A172 (cell line): ENCODE measurements around the gene C8A. TPM values are rescaled to one million over a fixed set of nuclear protein-coding genes. Genes with fewer than 3 reads are reported as not detected.

Source experiments
- DNase-seq: peaks from one replicate; pipeline ENCODE4 v3.0.0-alpha.2; 2015; ENCODE audit warnings: low spot score
- total RNA-seq: library from RNA; depleted of rRNA; stranded (reverse); fragments of >200 nt; shearing (Covaris generic); gene quantifications from 2 replicates; pipeline ENCODE4 v1.2.3, GENCODE V29; 2014

The C8A gene
- total RNA-seq, 1 experiment from 2014 or later, result not detected

DNA sequence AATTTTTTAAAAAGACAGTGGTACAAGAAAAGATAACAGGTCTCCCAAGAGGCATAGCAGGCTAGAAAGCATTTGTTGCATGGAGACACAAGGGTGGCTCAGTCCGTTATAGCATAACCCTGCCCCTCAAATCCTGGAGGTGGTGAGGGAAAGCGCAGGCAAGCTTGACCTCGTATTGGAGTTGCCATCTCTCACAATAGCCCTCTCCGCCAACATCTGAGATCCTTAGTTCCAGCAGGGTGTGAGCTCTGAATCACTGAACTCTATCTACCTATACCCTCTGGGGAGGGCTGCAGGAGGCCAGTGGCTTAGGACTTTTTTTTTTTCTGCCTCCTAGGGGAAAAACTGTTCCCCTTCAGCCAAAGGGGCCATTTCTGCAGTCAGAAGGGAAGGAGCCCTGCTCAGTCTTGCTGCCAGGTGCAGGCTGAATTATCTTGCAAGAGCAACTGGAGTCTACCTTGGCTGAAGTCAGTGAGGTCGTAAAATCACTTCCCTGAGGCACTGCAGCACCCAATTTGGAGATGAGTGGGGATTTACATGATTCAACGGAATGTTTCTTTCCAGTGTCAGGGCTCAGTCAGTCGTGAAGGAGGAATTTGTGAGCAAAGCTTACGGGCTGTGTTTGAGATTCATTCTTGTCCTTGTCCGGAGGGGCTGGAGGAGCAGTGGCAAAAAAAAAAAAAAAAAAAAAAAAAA is 17.2 kb upstream of the C8A start:
- DNase-seq, result no peak

DNA sequence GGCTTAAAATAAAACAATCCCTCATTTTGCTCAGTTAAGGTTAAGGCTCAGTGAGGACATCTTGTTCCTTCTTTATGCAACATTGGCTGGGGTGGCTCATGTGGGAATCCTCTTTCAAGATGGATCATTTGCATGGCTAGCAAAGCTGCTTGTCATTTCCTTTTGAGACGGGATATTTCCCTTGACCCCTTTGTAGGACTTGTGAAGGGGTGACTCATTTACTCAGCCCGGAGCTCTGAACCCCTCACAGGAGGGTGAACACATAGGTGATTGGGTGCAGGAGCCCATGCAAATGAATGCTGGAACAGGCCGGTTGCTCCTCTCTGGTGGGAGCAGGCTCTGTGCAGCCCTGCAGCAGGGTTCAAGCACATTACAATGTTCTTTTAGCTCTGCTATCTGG is 15.8 kb upstream of the C8A start:
- DNase-seq, result no peak

DNA sequence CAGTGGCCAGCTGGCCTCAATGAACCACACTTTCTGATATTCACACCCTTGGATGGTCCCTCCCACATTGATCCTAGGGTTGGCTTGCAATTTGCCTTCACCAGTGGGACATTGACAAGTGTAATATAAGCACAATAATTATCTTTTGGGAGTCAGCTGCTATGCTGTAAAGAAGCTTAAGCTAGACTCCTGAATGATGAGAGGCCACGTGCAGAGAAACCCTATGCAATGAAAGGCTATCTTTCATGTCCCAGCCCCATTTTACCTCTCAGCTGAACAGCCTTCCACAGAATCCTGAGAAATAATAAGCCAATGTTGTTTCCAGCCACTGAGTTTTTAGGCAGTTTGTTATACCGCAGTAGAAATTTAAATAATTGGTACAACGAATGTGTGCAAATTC is 11.1 kb upstream of the C8A start:
- no peak for DNase-seq

DNA sequence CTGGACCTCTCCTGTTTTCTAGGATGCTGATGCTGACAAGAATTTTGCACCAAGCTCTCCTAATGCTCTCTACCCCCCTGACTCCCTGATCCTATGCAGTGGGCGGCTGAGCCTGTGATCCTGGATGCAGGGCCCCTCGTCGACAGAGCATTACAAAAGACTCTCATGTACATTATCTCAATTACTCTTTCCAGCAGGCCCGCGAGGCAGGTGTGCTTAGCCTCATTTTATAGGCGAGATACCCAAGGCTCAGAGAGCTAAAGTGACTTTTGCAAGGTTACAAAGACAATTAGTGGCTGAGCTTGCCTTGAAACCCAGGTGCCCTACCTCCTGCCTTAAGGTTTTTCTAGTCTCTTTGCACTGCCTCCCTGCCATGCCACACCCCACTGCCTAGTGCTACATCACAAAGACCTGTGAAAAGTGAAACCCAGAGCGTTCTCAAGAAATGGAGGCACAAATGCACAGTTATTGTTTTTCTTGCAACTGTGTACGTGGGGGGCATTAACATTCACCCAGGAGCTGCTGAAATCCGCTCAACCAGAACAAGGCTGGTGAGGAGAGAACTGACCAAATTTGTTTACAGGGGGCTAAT is 10.0 kb upstream of the C8A start:
- no peak for DNase-seq

DNA sequence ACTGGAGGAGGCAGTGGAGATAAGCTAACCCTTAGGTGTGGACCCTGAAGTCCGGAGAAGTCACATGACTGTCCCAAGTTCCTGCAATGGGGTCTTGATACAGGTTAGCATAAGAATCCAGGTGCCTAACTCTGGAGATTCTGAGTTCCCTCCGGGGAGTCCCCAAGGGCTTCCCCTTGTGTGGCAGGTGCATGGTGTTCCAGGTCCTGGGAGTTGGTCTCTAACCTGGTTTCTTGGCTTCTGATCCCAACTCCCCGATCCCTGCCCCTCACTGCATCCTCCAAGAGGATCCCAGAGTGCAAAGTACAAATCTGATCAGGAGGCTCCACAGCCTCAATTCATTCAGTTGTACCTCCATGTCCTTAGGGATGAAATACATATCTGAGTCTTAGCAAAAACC is 9.3 kb upstream of the C8A start:
- DNase-seq, result no peak

DNA sequence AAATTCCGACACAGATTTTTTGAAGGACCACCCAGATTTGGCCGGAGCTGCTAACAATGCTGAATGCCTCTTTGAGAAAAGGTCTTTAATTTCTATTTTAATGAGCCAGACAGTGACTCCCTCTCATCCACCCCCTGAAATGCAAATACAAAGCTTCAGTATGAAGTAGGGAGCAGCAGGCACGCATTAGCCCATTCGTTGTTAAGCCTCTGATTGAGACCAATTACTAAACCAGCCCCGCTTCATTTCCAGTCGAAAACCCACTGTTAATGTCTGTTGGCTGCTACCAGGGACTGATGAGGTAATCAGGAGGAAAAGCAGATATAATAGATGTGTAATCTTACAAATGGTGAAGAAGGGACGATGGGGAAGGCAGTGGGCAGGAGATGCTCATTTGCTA is 4.8 kb upstream of the C8A start:
- no peak for DNase-seq

DNA sequence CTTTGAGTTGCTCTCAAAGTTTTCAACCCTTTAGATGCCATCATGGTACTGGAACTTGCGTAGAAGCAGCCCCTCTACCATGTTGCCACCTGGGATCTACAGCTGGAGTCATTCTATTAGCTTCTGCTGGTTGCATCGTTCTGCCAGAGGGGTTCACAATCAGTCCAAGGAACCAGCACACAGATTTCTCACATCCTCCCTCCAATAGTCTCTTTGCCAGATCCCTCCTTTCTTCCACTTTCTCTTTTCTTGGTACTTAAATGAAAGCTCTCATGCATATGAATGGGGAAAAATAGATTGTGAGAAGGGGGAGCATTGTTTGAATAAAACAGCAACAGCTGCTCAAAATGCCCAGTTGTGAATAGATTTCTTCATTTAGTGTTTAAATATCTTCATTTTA is 4.2 kb upstream of the C8A start:
- no peak for DNase-seq

DNA sequence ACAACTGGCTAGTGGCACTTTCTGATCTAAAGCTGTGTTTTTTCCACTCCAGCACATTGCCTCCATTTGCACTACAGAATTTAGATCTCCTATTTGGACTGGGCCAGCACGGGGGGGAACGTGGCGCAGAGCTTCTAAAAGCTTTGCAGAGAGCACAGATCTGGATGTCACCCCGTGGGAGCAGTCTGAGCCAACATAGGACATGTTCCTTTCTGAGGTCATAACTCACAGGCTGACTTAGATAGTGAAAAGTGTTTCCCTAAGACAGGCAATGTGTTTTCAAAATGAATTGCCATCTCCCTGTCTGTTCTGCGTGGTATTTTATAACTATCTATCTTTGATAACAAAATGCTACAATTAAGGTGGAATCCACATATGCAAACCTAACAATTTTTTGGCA is 3.7 kb upstream of the C8A start:
- DNase-seq, result no peak

DNA sequence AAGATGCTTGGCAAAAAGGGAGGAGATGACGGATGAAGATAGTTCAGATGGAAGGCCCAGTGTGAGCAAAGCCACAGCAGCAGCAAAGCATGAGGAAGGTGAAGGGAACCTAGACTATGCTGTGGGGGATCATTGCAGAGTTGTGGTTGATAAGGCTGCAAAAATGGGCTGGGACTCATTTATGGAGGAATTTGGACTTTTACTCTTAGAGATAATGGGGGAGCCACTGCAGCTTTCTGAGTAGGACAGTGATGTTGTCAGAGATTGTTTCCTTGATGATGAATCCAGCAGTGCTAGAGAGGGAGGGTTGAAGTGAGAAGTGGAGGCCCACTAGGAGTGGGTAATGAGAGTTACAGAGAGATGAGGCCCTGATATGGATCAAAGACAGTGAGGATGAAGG is 2.1 kb upstream of the C8A start:
- no peak for DNase-seq

DNA sequence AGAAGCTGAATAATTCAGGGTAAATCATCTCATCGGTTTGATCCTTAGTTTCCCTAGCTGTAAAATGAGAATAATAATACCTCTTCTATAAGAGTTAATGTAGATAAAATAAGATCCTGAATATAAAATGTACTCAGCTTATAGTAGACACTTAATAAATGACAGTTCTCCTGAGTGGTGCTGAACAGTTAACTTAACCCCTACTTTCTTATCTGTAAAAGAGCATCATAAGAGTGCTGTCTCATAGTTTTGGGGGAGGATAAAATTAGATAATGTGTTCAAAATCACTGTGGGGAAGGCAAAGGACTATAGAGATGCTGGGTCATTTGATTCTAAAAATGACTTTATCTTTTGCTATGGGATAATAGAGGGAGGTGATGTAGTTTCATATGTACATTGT is 593 bp downstream of the C8A start:
- no peak for DNase-seq

DNA sequence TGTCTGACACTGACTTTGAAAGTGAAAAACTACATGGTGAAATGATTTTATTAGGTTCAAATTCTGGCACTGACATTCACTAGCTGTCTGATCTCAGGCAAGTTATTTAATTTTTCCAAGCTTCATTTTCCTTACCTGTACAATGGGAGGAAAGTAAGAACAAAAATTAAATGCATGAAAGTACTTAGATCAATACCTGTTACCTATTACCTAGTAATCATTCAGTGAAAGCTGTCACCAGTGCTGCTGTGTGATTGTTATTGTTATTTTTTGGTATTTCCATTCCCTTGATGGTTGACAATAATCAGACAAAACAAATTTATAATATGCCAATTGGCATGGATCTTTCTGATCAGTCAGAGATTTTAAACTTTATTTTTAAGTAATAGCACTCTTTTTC is 1.6 kb downstream of the C8A start:
- no peak for DNase-seq

DNA sequence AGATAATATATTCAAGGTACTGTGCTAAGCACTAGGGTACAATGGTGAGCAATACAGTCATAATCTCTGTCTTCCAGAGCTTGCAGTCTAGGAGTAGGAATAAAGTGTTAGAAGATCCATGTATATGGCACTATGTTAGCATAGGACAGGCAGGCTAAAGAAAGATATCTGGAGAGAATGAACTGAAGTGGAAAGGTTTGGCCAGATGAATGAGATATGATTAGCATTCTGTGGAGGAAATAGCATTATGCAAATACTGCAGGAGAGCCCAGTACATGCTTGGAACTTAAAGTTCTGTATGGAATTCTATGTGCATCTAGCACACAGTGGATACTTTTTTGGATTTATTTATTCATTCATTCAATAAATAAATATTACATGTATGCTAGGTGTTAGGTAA is 4.7 kb downstream of the C8A start:
- no peak for DNase-seq

DNA sequence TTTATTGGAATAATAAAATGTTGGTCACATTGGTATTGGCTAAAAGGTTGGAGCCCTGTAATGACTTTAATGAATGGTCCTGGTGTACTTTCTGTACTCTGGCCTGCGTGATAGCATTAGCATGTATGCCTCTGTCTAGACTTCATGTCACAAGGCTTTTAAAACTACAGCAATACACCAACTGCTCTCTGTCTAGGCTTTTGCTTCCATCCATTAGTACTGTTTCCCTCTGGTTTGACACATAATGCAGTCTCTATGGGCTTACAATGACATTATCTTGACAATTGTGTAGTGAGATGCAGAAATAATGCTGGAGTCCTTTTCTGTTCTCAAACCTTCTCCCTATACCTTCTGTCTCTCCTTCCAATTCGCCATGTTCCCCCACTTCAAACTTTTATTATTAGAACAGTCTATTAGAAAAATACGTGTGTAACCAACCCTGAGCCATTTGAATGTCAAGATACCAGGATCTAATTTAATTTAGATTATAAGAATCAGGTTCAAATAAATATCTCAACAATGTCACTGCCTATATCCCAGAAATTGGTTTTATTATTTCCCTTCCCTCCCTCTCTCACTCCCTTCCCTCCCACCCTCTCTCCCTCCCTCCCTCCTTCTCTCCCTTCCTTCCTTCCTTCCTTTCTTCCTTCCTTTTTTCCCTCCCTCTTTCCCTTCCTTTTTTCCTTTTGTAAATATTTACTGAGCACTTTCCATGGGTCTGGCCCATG is 8.8 kb downstream of the C8A start:
- no peak for DNase-seq

DNA sequence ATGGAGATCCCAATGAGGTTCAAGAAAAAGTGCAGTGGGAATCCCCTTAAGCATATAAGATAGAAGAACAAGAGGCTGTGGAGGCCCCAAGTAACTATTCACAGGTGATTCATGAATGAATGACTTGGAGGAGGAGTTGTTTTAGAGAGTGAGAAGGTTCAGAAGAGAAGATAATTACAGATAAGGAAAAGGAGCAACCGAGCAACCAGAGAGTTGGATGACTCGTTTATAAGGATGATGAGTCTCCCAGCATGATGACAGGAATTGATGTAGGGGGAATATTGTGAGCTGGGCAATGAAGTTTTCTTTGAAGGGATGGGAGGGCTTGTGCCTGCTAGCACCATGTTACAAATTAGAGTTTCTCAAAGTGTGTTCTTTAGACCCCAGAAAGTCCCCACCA is 9.8 kb downstream of the C8A start:
- DNase-seq, result no peak

DNA sequence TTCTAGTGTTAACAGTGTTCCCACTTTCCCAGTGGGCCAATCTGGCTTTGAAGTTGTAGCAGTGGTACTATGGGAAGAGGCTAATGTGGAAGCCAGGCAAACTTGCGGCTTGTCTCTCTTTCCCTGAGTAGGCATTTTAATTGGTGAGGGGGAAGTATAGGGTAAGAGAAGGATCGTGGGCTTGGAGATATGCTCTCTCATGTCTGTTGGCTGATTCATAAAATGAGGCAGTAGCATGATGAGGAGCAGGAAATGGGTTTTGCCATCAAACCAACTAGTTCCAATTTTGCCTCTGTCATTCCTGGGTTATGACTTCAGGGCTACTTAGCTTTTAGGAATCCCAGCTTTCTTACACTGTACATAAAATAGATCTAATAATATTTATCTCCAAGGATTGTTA is 12.1 kb downstream of the C8A start:
- no peak for DNase-seq

DNA sequence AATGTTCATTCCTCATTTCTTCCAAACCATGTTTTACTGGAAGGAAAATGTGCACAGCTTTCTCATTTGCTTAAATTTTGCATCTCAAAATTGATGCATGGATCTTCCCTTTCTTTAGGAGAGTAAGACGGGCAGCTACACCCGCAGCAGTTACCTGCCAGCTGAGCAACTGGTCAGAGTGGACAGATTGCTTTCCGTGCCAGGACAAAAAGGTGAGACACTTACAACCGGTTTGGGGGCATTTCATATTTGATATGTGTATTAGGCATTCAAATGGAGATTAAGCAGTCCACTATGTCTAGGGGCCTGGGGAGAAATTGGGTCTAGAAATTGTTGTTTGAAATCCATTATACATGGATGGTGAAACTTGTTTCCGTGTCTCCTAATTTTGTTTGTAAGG is 12.9 kb downstream of the C8A start:
- DNase-seq, result no peak

DNA sequence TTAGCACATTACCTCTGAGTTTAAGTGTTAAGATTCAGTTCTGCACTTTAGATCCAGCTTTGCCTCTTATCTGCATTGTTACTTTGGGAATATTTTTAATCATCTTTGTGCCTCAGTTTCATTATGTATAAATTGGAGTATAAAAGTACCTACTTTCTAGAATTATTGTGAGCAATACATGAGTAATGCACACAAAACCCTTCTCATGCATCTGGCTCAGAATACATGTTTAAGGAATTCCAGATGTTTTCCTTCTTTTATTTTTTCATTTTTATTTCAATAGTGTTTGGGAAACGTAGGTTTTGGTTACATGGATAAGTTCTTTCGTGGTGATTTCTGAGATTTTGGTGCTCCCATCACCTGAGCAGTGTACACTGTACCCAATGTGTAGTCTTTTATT is 14.2 kb downstream of the C8A start:
- no peak for DNase-seq

DNA sequence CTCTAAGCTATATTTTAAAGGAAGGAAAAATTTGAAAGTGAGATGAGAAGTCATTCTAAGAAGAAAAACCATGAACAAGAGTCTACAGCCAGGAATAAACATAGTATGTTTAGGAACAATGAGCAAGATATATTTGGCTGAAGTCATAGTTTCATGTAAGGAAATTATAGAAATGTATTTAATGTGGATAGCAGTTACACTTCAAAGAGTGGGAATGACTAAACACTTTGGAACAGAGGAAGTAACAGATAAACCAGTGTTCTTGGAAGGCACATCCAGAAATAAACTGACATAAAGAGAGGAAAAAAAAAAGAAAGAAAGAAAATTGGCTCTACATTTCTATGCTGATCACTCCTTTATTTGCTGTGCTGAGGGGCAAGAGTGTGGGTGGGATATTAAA is 18.0 kb downstream of the C8A start:
- DNase-seq, result no peak

DNA sequence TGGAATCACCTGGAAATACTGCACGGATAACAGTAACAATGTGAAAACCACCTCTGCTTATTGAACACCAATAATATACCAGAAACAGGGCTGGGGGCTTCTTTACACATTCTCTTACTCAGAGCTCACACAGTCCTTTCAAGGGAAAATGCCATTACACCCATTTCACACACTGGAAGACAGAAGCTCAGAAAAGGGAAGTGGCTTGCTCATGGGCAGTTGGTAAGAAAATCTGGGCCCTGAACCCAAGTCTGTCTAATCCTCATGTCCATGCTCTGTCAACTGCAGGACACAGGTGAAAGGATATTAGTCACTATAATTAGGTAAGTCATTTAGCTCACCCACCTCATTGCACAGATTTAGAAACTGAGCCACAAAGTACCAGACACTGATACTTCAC is 18.6 kb downstream of the C8A start:
- no peak for DNase-seq

DNA sequence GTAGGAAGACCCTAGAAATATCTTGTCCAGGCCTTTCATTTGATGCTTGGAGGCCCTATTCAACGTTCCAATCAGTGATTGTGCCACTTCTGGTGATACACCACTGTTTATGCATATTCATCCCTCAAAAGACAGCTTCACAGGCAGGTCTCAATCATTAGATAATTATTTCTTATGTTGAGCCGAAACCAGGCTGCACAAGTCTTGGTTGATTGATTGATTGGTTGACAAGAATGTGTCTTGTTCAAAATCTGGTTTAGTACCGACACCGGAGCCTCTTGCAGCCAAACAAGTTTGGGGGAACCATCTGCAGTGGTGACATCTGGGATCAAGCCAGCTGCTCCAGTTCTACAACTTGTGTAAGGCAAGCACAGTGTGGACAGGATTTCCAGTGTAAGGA is 20.1 kb downstream of the C8A start:
- DNase-seq, result no peak

DNA sequence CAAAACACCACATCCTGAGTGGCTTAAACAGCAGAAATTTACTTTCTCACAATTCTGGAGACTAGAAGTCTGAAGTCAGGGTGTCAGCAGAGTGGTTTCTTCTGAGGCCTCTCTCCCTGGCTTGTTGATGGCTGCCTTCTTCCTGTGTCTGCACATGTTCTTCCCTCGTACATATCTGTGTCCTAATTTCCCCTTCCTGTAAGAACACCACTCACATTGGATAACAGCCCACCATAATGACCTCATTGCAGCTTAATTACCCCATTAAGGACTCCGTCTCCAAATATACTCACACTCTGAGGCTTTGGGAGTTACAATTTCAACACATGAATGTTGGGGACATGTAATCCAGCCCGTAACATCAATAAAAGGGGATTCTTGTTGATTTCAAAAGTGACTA is 23.4 kb downstream of the C8A start:
- DNase-seq, result no peak

DNA sequence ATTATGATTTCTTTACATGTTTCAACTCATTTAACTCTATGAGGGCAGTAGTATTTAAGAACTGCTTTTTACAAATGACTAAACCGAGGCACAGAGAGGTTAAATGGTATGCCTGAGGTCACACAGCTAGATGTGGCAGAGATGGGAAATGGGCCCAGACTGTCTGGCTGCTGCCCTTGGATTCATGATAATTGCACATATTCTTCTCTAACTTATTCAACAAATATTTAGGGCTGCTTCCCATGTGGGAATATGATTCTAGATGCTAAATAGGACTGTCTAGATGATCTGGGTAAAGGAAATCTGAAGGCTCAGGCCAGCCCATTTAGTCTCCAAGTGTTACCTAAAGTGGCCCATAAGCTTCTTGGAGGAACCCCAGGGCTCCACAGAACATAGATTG is 26.2 kb downstream of the C8A start:
- no peak for DNase-seq

DNA sequence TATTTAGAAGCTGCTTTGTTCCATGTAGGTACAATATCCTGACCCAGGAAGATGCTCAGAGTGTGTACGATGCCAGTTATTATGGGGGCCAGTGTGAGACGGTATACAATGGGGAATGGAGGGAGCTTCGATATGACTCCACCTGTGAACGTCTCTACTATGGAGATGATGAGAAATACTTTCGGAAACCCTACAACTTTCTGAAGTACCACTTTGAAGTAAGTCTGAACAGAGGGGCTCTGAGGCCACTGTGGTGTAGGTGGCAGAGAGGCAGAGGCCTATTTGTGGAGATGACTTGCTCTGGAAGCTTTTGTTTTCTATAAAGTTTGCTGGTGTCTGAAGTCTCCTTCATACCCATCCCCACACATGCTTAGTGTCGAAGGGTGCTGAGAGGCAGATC is 26.8 kb downstream of the C8A start:
- no peak for DNase-seq

DNA sequence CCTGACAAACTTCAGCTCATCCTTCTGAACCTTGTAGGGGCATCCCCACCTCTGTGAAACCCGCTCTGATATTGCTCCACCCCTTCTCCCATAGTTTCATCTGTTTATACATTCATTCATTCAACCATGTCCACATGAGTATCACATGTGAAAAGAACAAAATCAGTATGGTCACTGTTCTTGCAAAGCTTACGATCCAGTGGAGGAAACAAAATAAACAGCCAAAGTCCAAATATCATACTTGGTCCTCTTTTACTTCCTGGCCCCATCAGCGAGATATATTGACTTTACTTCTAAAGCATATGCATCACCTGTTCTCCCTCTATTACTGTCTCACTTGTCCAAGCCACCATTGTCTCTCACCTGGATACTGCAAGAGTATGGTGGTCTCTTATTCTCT is 35.6 kb downstream of the C8A start:
- DNase-seq, result no peak
